ENCODE results near the gene AFMID.

The AFMID gene

DNA sequence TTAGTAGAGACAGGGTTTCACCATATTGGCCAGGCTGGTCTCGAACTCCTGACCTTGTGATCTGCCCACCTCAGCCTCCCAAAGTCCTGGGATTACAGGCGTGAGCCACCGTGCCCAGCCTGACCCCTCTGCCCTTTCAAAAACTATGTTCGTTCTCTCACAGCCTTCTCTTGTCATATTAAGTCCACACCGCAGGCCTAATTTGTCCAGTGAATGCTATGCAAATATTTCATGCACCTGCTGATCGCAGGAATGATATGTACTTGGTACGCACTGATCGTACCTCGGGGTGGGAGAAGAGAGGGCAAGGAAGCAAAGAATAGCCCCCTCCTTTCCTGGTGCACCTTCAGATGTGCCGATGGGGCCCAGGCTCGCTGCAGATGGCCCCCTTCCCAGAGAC, 23.9 kb downstream of the AFMID start:
- peaks cover 8% of the 10 kb centered on the region for H3K4me1 ChIP-seq (ENCODE audit: control insufficient read depth, insufficient read depth, low read length)
- no peak for TF ChIP-seq ZNF19 (tag by site-specific recombination; IDR thresholded peaks at IDR 0.05; ENCODE audit: low read depth)
- no peak for TF ChIP-seq ZBTB7A (tag by site-specific recombination; IDR thresholded peaks at IDR 0.05; ENCODE audit: low read depth)
- TF ChIP-seq ZNF146 (tag by site-specific recombination; IDR thresholded peaks at IDR 0.05): no peak
- TF ChIP-seq ZNF266 (tag by site-specific recombination; IDR thresholded peaks at IDR 0.05; ENCODE audit: low read depth): no peak
- TF ChIP-seq ZNF544 (tag by site-specific recombination; IDR thresholded peaks at IDR 0.05): no peak
- no peak for TF ChIP-seq ZNF302 (tag by site-specific recombination; IDR thresholded peaks at IDR 0.05; ENCODE audit: low read depth)
- TF ChIP-seq ZNF501 (tag by site-specific recombination; IDR thresholded peaks at IDR 0.05): no peak
- no peak for TF ChIP-seq MZF1 (tag by site-specific recombination; IDR thresholded peaks at IDR 0.05; ENCODE audit: borderline replicate concordance)
- TF ChIP-seq KLF9 (tag by site-specific recombination; IDR thresholded peaks at IDR 0.05; ENCODE audit: low read depth): no peak
- no peak for TF ChIP-seq ZNF132 (tag by site-specific recombination; IDR thresholded peaks at IDR 0.05; ENCODE audit: borderline replicate concordance)
- no peak for TF ChIP-seq ZNF548 (tag by site-specific recombination; IDR thresholded peaks at IDR 0.05)
- TF ChIP-seq, protein P1, sequence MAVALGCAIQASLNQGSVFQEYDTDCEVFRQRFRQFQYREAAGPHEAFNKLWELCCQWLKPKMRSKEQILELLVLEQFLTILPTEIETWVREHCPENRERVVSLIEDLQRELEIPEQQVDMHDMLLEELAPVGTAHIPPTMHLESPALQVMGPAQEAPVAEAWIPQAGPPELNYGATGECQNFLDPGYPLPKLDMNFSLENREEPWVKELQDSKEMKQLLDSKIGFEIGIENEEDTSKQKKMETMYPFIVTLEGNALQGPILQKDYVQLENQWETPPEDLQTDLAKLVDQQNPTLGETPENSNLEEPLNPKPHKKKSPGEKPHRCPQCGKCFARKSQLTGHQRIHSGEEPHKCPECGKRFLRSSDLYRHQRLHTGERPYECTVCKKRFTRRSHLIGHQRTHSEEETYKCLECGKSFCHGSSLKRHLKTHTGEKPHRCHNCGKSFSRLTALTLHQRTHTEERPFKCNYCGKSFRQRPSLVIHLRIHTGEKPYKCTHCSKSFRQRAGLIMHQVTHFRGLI (tag by site-specific recombination; IDR thresholded peaks at IDR 0.05): no peak
- no peak for TF ChIP-seq ZNF23 (tag by site-specific recombination; IDR thresholded peaks at IDR 0.05; ENCODE audit: borderline replicate concordance)
- no peak for TF ChIP-seq ZNF274 (IDR thresholded peaks at IDR 0.05; ENCODE audit: low read length)
- TF ChIP-seq ZNF274 (tag by site-specific recombination; IDR thresholded peaks at IDR 0.05; ENCODE audit: borderline replicate concordance): no peak
- TF ChIP-seq, protein P2, sequence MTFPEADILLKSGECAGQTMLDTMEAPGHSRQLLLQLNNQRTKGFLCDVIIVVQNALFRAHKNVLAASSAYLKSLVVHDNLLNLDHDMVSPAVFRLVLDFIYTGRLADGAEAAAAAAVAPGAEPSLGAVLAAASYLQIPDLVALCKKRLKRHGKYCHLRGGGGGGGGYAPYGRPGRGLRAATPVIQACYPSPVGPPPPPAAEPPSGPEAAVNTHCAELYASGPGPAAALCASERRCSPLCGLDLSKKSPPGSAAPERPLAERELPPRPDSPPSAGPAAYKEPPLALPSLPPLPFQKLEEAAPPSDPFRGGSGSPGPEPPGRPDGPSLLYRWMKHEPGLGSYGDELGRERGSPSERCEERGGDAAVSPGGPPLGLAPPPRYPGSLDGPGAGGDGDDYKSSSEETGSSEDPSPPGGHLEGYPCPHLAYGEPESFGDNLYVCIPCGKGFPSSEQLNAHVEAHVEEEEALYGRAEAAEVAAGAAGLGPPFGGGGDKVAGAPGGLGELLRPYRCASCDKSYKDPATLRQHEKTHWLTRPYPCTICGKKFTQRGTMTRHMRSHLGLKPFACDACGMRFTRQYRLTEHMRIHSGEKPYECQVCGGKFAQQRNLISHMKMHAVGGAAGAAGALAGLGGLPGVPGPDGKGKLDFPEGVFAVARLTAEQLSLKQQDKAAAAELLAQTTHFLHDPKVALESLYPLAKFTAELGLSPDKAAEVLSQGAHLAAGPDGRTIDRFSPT (tag by site-specific recombination; IDR thresholded peaks at IDR 0.05): no peak
- TF ChIP-seq ZNF140 (tag by site-specific recombination; IDR thresholded peaks at IDR 0.05): no peak
- TF ChIP-seq ZBTB8A (tag by site-specific recombination; IDR thresholded peaks at IDR 0.05): no peak
- no peak for TF ChIP-seq ZBTB1 (tag by site-specific recombination; IDR thresholded peaks at IDR 0.05)
- no peak for TF ChIP-seq ZNF112 (tag by site-specific recombination; IDR thresholded peaks at IDR 0.05)
- ChIA-PET CTCF (no interaction called here), POLR2A (no interaction called here)
- no peak overlapping the region for H3K4me3 ChIP-seq (ENCODE audit: low read depth, low read length)
- H3K36me3 ChIP-seq (ENCODE audit: control insufficient read depth in 2 of 2, insufficient read depth in 1 of 2, low read length in 2 of 2): peaks cover 10 to 15% of the 10 kb centered on the region in 2 experiments; a peak in 2 of 3 replicates
- H3K27ac ChIP-seq (ENCODE audit: extremely low read depth, low read depth, low read length): no peak overlapping the region
- H3K9me3 ChIP-seq (ENCODE audit: control insufficient read depth, insufficient read depth, low read depth, low read length): no peaks in the 10 kb centered on the region

GRCh38 chr17:78214016-78214705, 27.0 kb downstream of the AFMID start, which contains the start of gene BIRC5:
Gene BIRC5, plus strand, starts transcription at chr17:78214253. Its CDS starts 64 bp downstream, at chr17:78214317.
- Histone ChIP-seq H3K9me3 (ENCODE audit: control insufficient read depth, insufficient read depth, low read depth, low read length) (no peaks in the 10 kb centered on the region), H3K27ac (ENCODE audit: extremely low read depth, low read depth, low read length) (peak within 1 kb of the TSS; percentile 91), H3K4me1 (ENCODE audit: control insufficient read depth, insufficient read depth, low read length) (peaks cover 8% of the 10 kb centered on the region), H3K36me3 (ENCODE audit: control insufficient read depth in 2 of 2, insufficient read depth in 1 of 2, low read length in 2 of 2) (peaks cover 27 to 41% of the 10 kb centered on the region in 2 experiments; a peak in 2 of 3 replicates), H3K4me3 (ENCODE audit: low read depth, low read length) (peak within 1 kb of the TSS; percentile 94)
- POLR2A ChIA-PET: interaction anchor here (0.6 to 3.7 kb wide), 8 partner anchors 9 to 1062 kb away, joined by 3 to 15 read pairs (median 5); partner anchors contain the start of genes AFMID, TK1 and TNRC6C
- CTCF ChIA-PET: interaction anchor here (0.7 to 4.3 kb wide), 4 partner anchors 37 to 1531 kb away, joined by 3 to 18 read pairs (median 4); no protein-coding TSS in a partner anchor
- TF ChIP-seq ZIC2 (tag by site-specific recombination; IDR thresholded peaks at IDR 0.05) (peak; percentile 74), REPIN1 (tag by site-specific recombination; IDR thresholded peaks at IDR 0.05; ENCODE audit: low read depth) (0 out of 2 replicates have a peak, but pooled peaks have one; percentile 64), ZNF521 (tag by site-specific recombination; IDR thresholded peaks at IDR 0.05) (no peak), ZBTB1 (tag by site-specific recombination; IDR thresholded peaks at IDR 0.05) (no peak), ZNF426 (tag by site-specific recombination; IDR thresholded peaks at IDR 0.05) (no peak), ZNF747 (tag by site-specific recombination; IDR thresholded peaks at IDR 0.05) (no peak), SCRT1 (tag by site-specific recombination; IDR thresholded peaks at IDR 0.05; ENCODE audit: borderline replicate concordance) (no peak), HOXC10 (CRISPR knock-in tag; IDR thresholded peaks at IDR 0.05) (peak; percentile 69; the same call in 1 of the 2 replicates), ZNF211 (tag by site-specific recombination; IDR thresholded peaks at IDR 0.05; ENCODE audit: low read depth) (no peak), ZNF140 (tag by site-specific recombination; IDR thresholded peaks at IDR 0.05) (no peak)
- TF ChIP-seq, protein P3, sequence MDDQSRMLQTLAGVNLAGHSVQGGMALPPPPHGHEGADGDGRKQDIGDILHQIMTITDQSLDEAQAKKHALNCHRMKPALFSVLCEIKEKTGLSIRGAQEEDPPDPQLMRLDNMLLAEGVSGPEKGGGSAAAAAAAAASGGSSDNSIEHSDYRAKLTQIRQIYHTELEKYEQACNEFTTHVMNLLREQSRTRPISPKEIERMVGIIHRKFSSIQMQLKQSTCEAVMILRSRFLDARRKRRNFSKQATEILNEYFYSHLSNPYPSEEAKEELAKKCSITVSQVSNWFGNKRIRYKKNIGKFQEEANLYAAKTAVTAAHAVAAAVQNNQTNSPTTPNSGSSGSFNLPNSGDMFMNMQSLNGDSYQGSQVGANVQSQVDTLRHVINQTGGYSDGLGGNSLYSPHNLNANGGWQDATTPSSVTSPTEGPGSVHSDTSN (CRISPR knock-in tag; IDR thresholded peaks at IDR 0.05): peak; percentile 85; the same call in 1 of the 2 replicates
- TF ChIP-seq, protein P1 (tag by site-specific recombination; IDR thresholded peaks at IDR 0.05): 0 out of 2 replicates have a peak, but pooled peaks have one; percentile 10
